Measurements from ENCODE around the gene UQCRHL.

The UQCRHL gene

DNA sequence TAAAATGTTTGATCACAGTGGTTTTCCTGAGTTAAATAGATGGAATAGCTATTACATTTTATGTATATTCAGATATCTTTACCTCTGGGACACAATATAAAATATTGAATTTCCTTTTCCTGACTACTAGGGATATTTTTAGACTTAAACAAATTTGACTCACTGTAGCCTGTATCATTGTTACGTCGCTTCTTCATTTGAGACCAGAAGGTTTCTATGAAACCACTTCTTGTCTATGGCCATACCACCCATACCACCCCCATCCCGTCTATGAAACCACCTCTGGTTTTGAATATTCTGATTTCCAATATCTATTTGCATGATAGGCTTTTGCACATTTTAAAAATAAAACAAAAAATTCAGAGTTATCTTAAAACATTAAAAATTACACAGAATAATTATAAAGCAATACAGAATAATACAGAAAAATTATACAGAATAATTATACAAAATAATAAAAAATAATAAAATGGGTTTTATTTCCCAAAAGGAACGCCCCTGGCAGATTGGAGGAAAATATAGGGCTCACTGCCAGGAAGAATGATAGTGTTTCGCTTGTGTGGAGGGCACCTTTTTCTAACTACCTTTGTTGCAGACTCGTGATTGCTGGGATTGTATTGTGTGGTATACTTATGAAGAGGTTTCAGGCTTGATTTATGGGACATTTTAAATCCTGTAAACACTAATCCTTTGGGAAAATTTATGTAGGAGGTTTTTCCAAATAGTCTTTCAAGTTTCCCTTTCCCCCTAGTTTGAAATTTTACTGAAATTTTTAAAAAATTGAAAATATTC lies 44.8 kb upstream of the UQCRHL start:
- H3K27ac ChIP-seq (ENCODE audit: extremely low read depth, low read depth, low read length) = no peak overlapping the region
- H3K4me1 ChIP-seq (ENCODE audit: control insufficient read depth, insufficient read depth, low read length) = peaks cover 17% of the 10 kb centered on the region
- POLR2A ChIA-PET = interaction anchor here (1.6 kb wide), 1 partner anchor 18 kb away, joined by 7 read pairs; no protein-coding TSS in a partner anchor

More for the DNA sequence above, 44.8 kb upstream of the UQCRHL start:
- Histone ChIP-seq H3K36me3 (ENCODE audit: control insufficient read depth in 2 of 2, insufficient read depth in 1 of 2, low read length in 2 of 2) (peaks cover 6 to 15% of the 10 kb centered on the region in 2 experiments; a peak in 2 of 3 replicates), H3K4me3 (ENCODE audit: low read depth, low read length) (no peak overlapping the region), H3K9me3 (ENCODE audit: control insufficient read depth, insufficient read depth, low read depth, low read length) (no peaks in the 10 kb centered on the region)
- TF ChIP-seq, protein P1, sequence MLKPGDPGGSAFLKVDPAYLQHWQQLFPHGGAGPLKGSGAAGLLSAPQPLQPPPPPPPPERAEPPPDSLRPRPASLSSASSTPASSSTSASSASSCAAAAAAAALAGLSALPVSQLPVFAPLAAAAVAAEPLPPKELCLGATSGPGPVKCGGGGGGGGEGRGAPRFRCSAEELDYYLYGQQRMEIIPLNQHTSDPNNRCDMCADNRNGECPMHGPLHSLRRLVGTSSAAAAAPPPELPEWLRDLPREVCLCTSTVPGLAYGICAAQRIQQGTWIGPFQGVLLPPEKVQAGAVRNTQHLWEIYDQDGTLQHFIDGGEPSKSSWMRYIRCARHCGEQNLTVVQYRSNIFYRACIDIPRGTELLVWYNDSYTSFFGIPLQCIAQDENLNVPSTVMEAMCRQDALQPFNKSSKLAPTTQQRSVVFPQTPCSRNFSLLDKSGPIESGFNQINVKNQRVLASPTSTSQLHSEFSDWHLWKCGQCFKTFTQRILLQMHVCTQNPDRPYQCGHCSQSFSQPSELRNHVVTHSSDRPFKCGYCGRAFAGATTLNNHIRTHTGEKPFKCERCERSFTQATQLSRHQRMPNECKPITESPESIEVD (tag by site-specific recombination; IDR thresholded peaks at IDR 0.05) = peak; percentile 83
- TF ChIP-seq IKZF3 (tag by site-specific recombination; IDR thresholded peaks at IDR 0.05) = 0 out of 2 replicates have a peak, but pooled peaks have one; percentile 50
- TF ChIP-seq, protein P2, sequence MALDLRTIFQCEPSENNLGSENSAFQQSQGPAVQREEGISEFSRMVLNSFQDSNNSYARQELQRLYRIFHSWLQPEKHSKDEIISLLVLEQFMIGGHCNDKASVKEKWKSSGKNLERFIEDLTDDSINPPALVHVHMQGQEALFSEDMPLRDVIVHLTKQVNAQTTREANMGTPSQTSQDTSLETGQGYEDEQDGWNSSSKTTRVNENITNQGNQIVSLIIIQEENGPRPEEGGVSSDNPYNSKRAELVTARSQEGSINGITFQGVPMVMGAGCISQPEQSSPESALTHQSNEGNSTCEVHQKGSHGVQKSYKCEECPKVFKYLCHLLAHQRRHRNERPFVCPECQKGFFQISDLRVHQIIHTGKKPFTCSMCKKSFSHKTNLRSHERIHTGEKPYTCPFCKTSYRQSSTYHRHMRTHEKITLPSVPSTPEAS (tag by site-specific recombination; IDR thresholded peaks at IDR 0.05) = no peak
- TF ChIP-seq ZNF837 (tag by site-specific recombination; IDR thresholded peaks at IDR 0.05) = no peak
- TF ChIP-seq GFI1B (tag by site-specific recombination; IDR thresholded peaks at IDR 0.05) = 0 out of 2 replicates have a peak, but pooled peaks have one; percentile 50
- TF ChIP-seq ZSCAN18 (tag by site-specific recombination; IDR thresholded peaks at IDR 0.05) = no peak
- no peak for TF ChIP-seq ZNF302 (tag by site-specific recombination; IDR thresholded peaks at IDR 0.05; ENCODE audit: low read depth)
- no peak for TF ChIP-seq ZNF354C (tag by site-specific recombination; IDR thresholded peaks at IDR 0.05; ENCODE audit: borderline replicate concordance, low read depth)
- no peak for TF ChIP-seq ZNF623 (tag by site-specific recombination; IDR thresholded peaks at IDR 0.05)
- no peak for TF ChIP-seq EGR2 (tag by site-specific recombination; IDR thresholded peaks at IDR 0.05; ENCODE audit: low read depth)
- peak; percentile 87 for TF ChIP-seq PRDM10 (tag by site-specific recombination; IDR thresholded peaks at IDR 0.05)
- peak; percentile 89 for TF ChIP-seq SP7 (tag by site-specific recombination; IDR thresholded peaks at IDR 0.05)
- no peak for TF ChIP-seq ZNF704 (tag by site-specific recombination; IDR thresholded peaks at IDR 0.05)
- no peak for TF ChIP-seq ZBTB10 (tag by site-specific recombination; IDR thresholded peaks at IDR 0.05)
- TF ChIP-seq ZNF639 (tag by site-specific recombination; IDR thresholded peaks at IDR 0.05) = peak; percentile 31; the same call in 1 of the 2 replicates
- TF ChIP-seq YY1 (tag by site-specific recombination; IDR thresholded peaks at IDR 0.05) = no peak
- no peak for TF ChIP-seq ZFP41 (tag by site-specific recombination; IDR thresholded peaks at IDR 0.05; ENCODE audit: borderline replicate concordance)
- TF ChIP-seq, protein P3, sequence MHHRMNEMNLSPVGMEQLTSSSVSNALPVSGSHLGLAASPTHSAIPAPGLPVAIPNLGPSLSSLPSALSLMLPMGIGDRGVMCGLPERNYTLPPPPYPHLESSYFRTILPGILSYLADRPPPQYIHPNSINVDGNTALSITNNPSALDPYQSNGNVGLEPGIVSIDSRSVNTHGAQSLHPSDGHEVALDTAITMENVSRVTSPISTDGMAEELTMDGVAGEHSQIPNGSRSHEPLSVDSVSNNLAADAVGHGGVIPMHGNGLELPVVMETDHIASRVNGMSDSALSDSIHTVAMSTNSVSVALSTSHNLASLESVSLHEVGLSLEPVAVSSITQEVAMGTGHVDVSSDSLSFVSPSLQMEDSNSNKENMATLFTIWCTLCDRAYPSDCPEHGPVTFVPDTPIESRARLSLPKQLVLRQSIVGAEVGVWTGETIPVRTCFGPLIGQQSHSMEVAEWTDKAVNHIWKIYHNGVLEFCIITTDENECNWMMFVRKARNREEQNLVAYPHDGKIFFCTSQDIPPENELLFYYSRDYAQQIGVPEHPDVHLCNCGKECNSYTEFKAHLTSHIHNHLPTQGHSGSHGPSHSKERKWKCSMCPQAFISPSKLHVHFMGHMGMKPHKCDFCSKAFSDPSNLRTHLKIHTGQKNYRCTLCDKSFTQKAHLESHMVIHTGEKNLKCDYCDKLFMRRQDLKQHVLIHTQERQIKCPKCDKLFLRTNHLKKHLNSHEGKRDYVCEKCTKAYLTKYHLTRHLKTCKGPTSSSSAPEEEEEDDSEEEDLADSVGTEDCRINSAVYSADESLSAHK (tag by site-specific recombination; IDR thresholded peaks at IDR 0.05) = 0 out of 2 replicates have a peak, but pooled peaks have one; percentile 21
- CTCF ChIA-PET = interaction anchor here (0.8 kb wide), 1 partner anchor 60 kb away, joined by 4 read pairs; no protein-coding TSS in a partner anchor

All from HEK293 (cell line).